Measurements from ENCODE around the gene LLPH. TPM values are rescaled to one million over a fixed set of nuclear protein-coding genes. Genes with fewer than 3 reads are reported as not detected.

LLPH gene
- total and polyA plus RNA-seq, 2 of the 13 experiments (the other 11 are each of a cell fraction or from before 2014, with no cell fraction given), result 4.2 to 25.6 TPM

GRCh38 chr12:66141299-66141698 lies 10.7 kb upstream of the LLPH start:
- intact Hi-C loops (cut with micrococcal nuclease; ENCODE audit: unreplicated experiment) (no loop called here), in situ Hi-C loops (cut with HindIII; ENCODE audit: extremely low pct_ligation_motif_present, low pct_unique_long_range_greater_than_20kb) (loop anchor here (10.0 kb wide), 1 partner anchor 264 kb away; no protein-coding TSS in a partner anchor)
- WGBS (ENCODE audit: low lambda C conversion rate), result 97% methylated on average over 2 of the region's 2 CpGs
- Histone ChIP-seq H3K27me3 (ENCODE audit: control insufficient read depth in 1 of 2, insufficient read depth in 2 of 2, low read length in 2 of 2) (no peaks in the 10 kb centered on the region), H4K20me1 (ENCODE audit: insufficient read depth, low read length) (no peaks in the 10 kb centered on the region), H3K4me2 (ENCODE audit: low read depth, low read length) (no peak overlapping the region), H3K4me1 (ENCODE audit: insufficient read depth, low read length) (peaks cover 7% of the 10 kb centered on the region; the same call in 1 of the 2 replicates), H3K9ac (ENCODE audit: insufficient read depth, low read depth, low read length) (no peak overlapping the region), H3K79me2 (ENCODE audit: insufficient read depth, low read length) (no peaks in the 10 kb centered on the region), H3K36me3 (replicated peaks in 1 of 2; ENCODE audit: control insufficient read depth in 1 of 2, insufficient read depth in 2 of 2, low read length in 2 of 2) (peaks cover 2 to 13% of the 10 kb centered on the region in 2 experiments; a peak in 3 of 5 replicates), H2AFZ (ENCODE audit: low read length) (no peak overlapping the region), H3K4me3 (replicated peaks in 1 of 3; ENCODE audit: insufficient read depth in 1 of 3, low read depth in 2 of 3, low read length in 3 of 3) (no peak overlapping the region), H3K9me3 (ENCODE audit: low read length) (peaks cover 10% of the 10 kb centered on the region), H3K27ac (ENCODE audit: extremely low read length, insufficient read depth, low read length) (no peak overlapping the region)
- TF ChIP-seq ZFP36L2 (CRISPR knock-in tag; IDR thresholded peaks at IDR 0.05) (no peak), IRF1 (CRISPR knock-in tag; IDR thresholded peaks at IDR 0.05; ENCODE audit: low read depth) (no peak), PAF1 (CRISPR knock-in tag; IDR thresholded peaks at IDR 0.05) (no peak), HNRNPUL1 (IDR thresholded peaks at IDR 0.05; ENCODE audit: low read depth, low read length) (no peak), SNAPC4 (CRISPR knock-in tag; IDR thresholded peaks at IDR 0.05) (no peak), ZNF724P (CRISPR knock-in tag; IDR thresholded peaks at IDR 0.05; ENCODE audit: borderline replicate concordance) (no peak), SOX5 (CRISPR knock-in tag; IDR thresholded peaks at IDR 0.05; ENCODE audit: borderline replicate concordance) (no peak), HMGA1 (CRISPR knock-in tag; conservative IDR thresholded peaks at IDR 0.05) (no peak), CREM (IDR thresholded peaks at IDR 0.05) (no peak), CREM (CRISPR knock-in tag; IDR thresholded peaks at IDR 0.05) (no peak), MXD4 (CRISPR knock-in tag; IDR thresholded peaks at IDR 0.05) (no peak), SATB2 (CRISPR knock-in tag; IDR thresholded peaks at IDR 0.05) (no peak), ARID4A (CRISPR knock-in tag; IDR thresholded peaks at IDR 0.05; ENCODE audit: borderline replicate concordance) (no peak), NONO (IDR thresholded peaks at IDR 0.05) (no peak), NONO (CRISPR knock-in tag; conservative IDR thresholded peaks at IDR 0.05) (no peak), MIER2 (CRISPR knock-in tag; IDR thresholded peaks at IDR 0.05) (no peak), AGO1 (IDR thresholded peaks at IDR 0.05; ENCODE audit: low read depth, low read length, poor library complexity, severe bottlenecking) (no peak)
- FAIRE-seq, result no peak
- DNase-seq (ENCODE audit: low spot score), result no peak
- no peak for ATAC-seq
- POLR2A ChIA-PET, result no interaction called here
- CTCF ChIA-PET (ENCODE audit: low intra/inter-chr PET ratio, low total read pairs), result no interaction called here
- BruUV-seq (replicated peaks), result no TSS peak
